ENCODE data around the gene MR1.
A peak's percentile ranks its signal among the peaks of the same experiment; 100 is the strongest.

MR1 gene

GRCh38 chr1:181073638-181074037 is 39.9 kb downstream of the MR1 start:
- DNase-seq, result no peak

- no peak for DNase-seq
Observed at GRCh38 chr1:181075766-181076350, 42.1 kb downstream of the MR1 start.

- no peak for DNase-seq
Observed at GRCh38 chr1:181076852-181077251, 43.1 kb downstream of the MR1 start.

- DNase-seq, result no peak
Observed at GRCh38 chr1:181077576-181078242, 43.9 kb downstream of the MR1 start.

- no peak for DNase-seq
Observed at GRCh38 chr1:181079382-181079781, 45.6 kb downstream of the MR1 start.

- DNase-seq, result no peak
Observed at GRCh38 chr1:181079920-181080319, 46.1 kb downstream of the MR1 start.

- DNase-seq, result no peak
Observed at GRCh38 chr1:181080556-181080955, 46.8 kb downstream of the MR1 start.

- no peak for DNase-seq
Observed at GRCh38 chr1:181081395-181081794, 47.6 kb downstream of the MR1 start.

- DNase-seq, result peak in 2 of 4 experiments; percentile 17 to 38
Observed at GRCh38 chr1:181083842-181084605, 50.2 kb downstream of the MR1 start.

- no peak for DNase-seq
Observed at GRCh38 chr1:181084606-181084969, 50.8 kb downstream of the MR1 start.

GRCh38 chr1:181086091-181086490 is 52.3 kb downstream of the MR1 start:
- DNase-seq, result no peak

GRCh38 chr1:181086926-181087325 is 53.1 kb downstream of the MR1 start:
- DNase-seq, result no peak

- no peak for DNase-seq
Observed at GRCh38 chr1:181087400-181087901, 53.7 kb downstream of the MR1 start.

GRCh38 chr1:181088079-181089016 is 54.6 kb downstream of the MR1 start, which contains the start of gene IER5:
IER5 (plus strand) TSS chr1:181088700; CDS start chr1:181088903, 203 bp downstream.
- peak; percentile 87 to 92 (median 88) for DNase-seq

GRCh38 chr1:181089017-181089675 is 55.4 kb downstream of the MR1 start:
- peak in 2 of 4 experiments; percentile 13 to 33 for DNase-seq

- peak; percentile 27 to 50 (median 40) for DNase-seq
Observed at GRCh38 chr1:181089676-181090544, 56.1 kb downstream of the MR1 start.

- DNase-seq, result no peak
Observed at GRCh38 chr1:181090641-181091126, 56.9 kb downstream of the MR1 start.

GRCh38 chr1:181091309-181092040 is 57.7 kb downstream of the MR1 start:
- DNase-seq, result no peak

- DNase-seq, result no peak
Observed at GRCh38 chr1:181092056-181092455, 58.3 kb downstream of the MR1 start.

- no peak for DNase-seq
Observed at GRCh38 chr1:181092883-181093458, 59.2 kb downstream of the MR1 start.
